ENCODE measurements around the gene ARHGAP24. TPM values are rescaled to one million over a fixed set of nuclear protein-coding genes. Genes with fewer than 3 reads are reported as not detected.

ARHGAP24 gene
- total RNA-seq, 1 experiment from 2014 or later = 17.4 TPM

DNA sequence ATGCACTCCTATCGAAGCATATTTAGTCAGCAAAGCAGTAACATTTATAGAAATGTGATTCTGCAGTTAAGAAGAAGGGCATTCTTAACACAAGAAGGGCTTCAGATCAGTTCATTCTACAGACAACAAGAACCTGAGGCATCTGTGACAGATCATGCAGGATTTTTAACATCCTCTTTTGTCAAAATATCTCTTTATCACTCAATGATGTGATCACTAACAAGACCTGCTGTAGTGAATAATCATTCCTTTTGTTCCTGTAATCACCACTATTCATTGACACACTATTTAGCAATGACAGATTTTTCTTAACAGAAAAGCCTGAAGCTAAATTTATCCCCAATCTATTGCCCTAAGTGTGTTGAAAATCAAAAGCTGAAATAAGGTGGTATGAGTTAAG is 47.8 kb upstream of the ARHGAP24 start:
- H3K4me1 ChIP-seq (ENCODE audit: control insufficient read depth, insufficient read depth, low read length) = no peaks in the 10 kb centered on the region; the same call in 1 of the 2 replicates
- DNase-seq (ENCODE audit: low read depth, low spot score) (no peak), ATAC-seq (no peak)
- in situ Hi-C loops (cut with HindIII; ENCODE audit: low pct_unique_long_range_greater_than_20kb, low sequenced_read_pairs) (no loop called here), intact Hi-C loops (cut with micrococcal nuclease; ENCODE audit: unreplicated experiment) (no loop called here)
- ChIA-PET POLR2A (no interaction called here), CTCF (no interaction called here)
- no peak overlapping the region for H3K4me3 ChIP-seq (ENCODE audit: low read depth in 2 of 2, low read length in 2 of 2)
- H3K27me3 ChIP-seq (ENCODE audit: control insufficient read depth, insufficient read depth, low read length) = no peaks in the 10 kb centered on the region
- TF ChIP-seq TCF7L2 (IDR thresholded peaks at IDR 0.05; ENCODE audit: low read depth, low read length) = no peak
- TF ChIP-seq, protein P1, sequence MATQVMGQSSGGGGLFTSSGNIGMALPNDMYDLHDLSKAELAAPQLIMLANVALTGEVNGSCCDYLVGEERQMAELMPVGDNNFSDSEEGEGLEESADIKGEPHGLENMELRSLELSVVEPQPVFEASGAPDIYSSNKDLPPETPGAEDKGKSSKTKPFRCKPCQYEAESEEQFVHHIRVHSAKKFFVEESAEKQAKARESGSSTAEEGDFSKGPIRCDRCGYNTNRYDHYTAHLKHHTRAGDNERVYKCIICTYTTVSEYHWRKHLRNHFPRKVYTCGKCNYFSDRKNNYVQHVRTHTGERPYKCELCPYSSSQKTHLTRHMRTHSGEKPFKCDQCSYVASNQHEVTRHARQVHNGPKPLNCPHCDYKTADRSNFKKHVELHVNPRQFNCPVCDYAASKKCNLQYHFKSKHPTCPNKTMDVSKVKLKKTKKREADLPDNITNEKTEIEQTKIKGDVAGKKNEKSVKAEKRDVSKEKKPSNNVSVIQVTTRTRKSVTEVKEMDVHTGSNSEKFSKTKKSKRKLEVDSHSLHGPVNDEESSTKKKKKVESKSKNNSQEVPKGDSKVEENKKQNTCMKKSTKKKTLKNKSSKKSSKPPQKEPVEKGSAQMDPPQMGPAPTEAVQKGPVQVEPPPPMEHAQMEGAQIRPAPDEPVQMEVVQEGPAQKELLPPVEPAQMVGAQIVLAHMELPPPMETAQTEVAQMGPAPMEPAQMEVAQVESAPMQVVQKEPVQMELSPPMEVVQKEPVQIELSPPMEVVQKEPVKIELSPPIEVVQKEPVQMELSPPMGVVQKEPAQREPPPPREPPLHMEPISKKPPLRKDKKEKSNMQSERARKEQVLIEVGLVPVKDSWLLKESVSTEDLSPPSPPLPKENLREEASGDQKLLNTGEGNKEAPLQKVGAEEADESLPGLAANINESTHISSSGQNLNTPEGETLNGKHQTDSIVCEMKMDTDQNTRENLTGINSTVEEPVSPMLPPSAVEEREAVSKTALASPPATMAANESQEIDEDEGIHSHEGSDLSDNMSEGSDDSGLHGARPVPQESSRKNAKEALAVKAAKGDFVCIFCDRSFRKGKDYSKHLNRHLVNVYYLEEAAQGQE (IDR thresholded peaks at IDR 0.05; ENCODE audit: insufficient read depth in 1 of 2, low read depth in 2 of 2, low read length in 1 of 2) = no peak
- TF ChIP-seq SIN3A (IDR thresholded peaks at IDR 0.05; ENCODE audit: borderline replicate concordance, insufficient read depth, low read depth, low read length) = no peak
- no peak for TF ChIP-seq POLR2AphosphoS5 (IDR thresholded peaks at IDR 0.05; ENCODE audit: low read depth, low read length)
- TF ChIP-seq, protein P2, sequence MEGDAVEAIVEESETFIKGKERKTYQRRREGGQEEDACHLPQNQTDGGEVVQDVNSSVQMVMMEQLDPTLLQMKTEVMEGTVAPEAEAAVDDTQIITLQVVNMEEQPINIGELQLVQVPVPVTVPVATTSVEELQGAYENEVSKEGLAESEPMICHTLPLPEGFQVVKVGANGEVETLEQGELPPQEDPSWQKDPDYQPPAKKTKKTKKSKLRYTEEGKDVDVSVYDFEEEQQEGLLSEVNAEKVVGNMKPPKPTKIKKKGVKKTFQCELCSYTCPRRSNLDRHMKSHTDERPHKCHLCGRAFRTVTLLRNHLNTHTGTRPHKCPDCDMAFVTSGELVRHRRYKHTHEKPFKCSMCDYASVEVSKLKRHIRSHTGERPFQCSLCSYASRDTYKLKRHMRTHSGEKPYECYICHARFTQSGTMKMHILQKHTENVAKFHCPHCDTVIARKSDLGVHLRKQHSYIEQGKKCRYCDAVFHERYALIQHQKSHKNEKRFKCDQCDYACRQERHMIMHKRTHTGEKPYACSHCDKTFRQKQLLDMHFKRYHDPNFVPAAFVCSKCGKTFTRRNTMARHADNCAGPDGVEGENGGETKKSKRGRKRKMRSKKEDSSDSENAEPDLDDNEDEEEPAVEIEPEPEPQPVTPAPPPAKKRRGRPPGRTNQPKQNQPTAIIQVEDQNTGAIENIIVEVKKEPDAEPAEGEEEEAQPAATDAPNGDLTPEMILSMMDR (IDR thresholded peaks at IDR 0.05) = no peak
- no TSS peak for BruUV-seq (replicated peaks)
- H3K36me3 ChIP-seq (ENCODE audit: control insufficient read depth, insufficient read depth, low read length) = no peaks in the 10 kb centered on the region
- H3K27ac ChIP-seq (ENCODE audit: low read length) = no peak overlapping the region
- H3K9me3 ChIP-seq (ENCODE audit: control insufficient read depth, insufficient read depth, low read depth, low read length) = no peaks in the 10 kb centered on the region

DNA sequence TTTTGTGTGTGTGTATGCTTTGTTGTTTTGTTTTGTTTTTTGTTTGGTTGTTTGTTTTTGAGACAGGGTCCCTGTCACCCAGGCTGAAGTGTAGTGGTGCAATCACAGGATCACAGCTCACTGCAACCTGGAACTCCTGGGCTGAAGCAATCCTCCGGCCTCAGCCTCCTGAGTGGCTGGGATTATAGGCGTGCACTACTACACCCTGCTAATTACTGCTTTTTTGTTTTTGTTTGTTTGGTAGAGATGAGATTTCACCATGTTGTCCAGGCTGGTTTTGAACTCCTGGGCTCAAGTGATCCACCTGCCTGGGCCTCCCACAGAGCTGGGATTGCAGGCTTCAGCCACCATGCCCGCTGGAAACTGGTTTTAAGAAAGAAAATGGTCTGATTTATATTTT is 44.7 kb upstream of the ARHGAP24 start:
- ATAC-seq (no peak), DNase-seq (ENCODE audit: low read depth, low spot score) (no peak)
- in situ Hi-C loops (cut with HindIII; ENCODE audit: low pct_unique_long_range_greater_than_20kb, low sequenced_read_pairs) (no loop called here), intact Hi-C loops (cut with micrococcal nuclease; ENCODE audit: unreplicated experiment) (no loop called here)
- Histone ChIP-seq H3K36me3 (ENCODE audit: control insufficient read depth, insufficient read depth, low read length) (no peaks in the 10 kb centered on the region), H3K9me3 (ENCODE audit: control insufficient read depth, insufficient read depth, low read depth, low read length) (no peaks in the 10 kb centered on the region), H3K27me3 (ENCODE audit: control insufficient read depth, insufficient read depth, low read length) (no peaks in the 10 kb centered on the region), H3K4me3 (ENCODE audit: low read depth in 2 of 2, low read length in 2 of 2) (no peak overlapping the region), H3K4me1 (ENCODE audit: control insufficient read depth, insufficient read depth, low read length) (no peaks in the 10 kb centered on the region; the same call in 1 of the 2 replicates), H3K27ac (ENCODE audit: low read length) (no peak overlapping the region)
- no TSS peak for BruUV-seq (replicated peaks)
- POLR2A ChIA-PET = no interaction called here
- CTCF ChIA-PET = no interaction called here
- TF ChIP-seq POLR2AphosphoS5 (IDR thresholded peaks at IDR 0.05; ENCODE audit: low read depth, low read length) (no peak), TCF7L2 (IDR thresholded peaks at IDR 0.05; ENCODE audit: low read depth, low read length) (no peak), SIN3A (IDR thresholded peaks at IDR 0.05; ENCODE audit: borderline replicate concordance, insufficient read depth, low read depth, low read length) (no peak)
- TF ChIP-seq, protein P2 (IDR thresholded peaks at IDR 0.05) = no peak
- TF ChIP-seq, protein P1 (IDR thresholded peaks at IDR 0.05; ENCODE audit: insufficient read depth in 1 of 2, low read depth in 2 of 2, low read length in 1 of 2) = no peak
